HG03097 (cell line): ENCODE measurements around the gene VIPR2.

Experiments
- ATAC-seq: cut with Tn5 transposase; IDR thresholded peaks from one replicate; pipeline ENCODE4 v1.9.1; 2021; ENCODE audit not compliant: unreplicated experiment, low FRiP score

VIPR2 gene

DNA sequence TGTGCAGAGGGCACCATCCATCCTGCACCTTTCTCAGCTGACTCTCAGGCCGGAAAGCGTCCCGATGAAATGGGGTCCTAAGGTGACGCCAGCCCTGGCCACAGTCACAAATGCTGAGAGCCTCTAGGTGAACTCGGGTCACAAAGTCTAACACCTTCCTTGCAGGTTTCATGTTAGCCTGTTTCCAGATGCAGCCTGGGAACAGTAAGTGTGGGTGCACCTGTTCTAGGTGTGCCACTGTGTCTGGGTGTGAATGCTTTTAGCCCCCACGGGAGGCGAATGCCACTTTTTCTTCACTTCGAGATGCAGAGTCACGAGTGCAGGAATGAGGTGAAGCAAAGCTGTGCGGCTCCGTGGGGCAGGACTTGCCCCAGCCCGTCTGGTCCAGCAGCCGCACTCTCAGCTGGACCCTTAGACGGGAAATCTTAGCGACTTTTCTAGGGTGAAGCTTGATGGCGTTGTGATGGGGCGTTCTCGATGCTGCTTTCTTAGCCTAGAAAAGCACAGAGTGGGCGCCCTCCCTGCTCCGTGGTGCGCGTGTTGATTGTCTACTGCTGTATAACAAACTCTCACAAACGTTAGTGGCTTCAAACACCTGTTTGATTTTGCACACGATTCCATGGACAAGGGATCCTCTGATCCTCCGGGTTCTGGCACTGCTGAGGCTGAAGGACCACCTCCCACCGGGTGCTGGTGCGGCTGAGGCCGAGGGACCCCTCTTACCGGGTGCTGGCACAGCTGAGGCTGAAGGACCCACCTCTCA lies 13.6 kb upstream of the VIPR2 start:
- ATAC-seq: no peak

DNA sequence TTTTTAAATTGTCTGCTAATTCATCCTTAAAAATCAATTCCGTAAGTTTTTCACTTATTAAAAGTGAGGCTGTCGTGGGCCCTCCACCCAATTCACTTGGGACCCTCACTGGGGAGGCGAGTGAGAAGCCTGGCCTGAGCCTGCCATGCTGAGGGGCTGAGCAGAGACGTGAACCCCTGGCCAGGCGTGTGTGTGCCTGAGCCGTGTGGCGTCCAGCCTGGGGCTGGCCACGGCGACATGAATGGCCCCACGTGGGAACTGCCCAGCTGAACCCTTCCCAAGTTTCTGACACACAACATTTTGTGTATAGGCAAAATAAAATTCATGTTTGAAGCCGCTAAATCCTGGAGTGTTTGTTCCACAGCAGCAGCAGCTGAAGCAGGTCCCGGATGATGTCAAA lies 13.0 kb upstream of the VIPR2 start:
- no peak for ATAC-seq

DNA sequence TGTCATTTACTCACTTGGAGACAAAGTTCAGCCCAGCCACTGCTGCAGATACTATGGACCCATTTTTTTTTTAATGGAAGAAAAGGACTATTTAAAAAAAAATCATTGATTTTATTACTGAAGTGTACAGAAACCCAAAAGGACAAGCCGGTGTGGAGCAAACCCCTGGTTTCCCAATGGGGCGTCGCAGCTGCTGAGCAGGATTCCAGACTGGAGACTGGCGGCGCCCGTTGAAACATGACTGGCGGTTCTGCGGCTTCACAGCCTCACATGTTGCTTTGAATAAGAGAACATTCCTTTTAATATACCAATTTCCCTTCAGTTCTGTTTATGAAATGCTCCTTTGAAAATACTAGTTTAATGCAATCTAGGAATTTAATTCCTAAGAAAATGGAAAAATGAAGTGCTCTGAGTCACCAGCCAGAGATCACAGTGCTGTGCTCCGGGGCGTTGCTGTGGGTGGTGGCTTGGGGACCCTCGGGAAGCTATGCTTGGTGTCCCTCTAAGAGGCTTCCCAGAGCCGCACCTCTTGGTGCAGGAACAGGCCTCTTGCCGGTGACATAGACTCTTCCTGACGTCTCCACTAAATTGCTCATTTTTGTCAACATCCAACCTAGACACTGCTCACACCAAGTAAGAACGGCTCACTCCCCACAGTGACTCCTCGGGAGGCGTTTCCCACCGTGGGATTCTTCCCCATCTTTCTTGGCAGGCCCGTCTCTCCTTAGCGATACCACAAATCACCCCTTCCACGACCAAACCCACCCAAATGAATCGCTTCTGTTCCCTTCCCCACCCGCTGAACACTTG lies 12.0 kb upstream of the VIPR2 start:
- no peak for ATAC-seq

DNA sequence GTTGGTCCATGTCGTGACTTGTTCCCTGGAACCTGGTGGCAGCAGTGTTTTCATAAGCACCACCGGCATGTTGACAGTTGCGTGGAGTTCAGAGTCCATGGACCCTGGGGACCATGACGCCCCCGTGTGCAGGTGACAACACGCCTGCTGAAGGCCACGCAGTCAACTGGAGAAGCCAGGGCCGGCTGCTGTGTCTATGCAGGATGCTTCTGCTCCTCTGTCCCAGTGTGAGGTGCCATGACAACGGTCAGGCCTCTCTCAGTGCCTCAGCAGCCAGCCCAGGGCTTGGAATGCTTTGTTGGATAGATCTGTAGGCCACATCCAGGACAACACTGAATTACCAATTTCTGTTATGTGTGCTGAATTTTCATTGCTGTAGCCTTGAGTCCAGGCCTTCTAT lies 10.7 kb upstream of the VIPR2 start:
- no peak for ATAC-seq

DNA sequence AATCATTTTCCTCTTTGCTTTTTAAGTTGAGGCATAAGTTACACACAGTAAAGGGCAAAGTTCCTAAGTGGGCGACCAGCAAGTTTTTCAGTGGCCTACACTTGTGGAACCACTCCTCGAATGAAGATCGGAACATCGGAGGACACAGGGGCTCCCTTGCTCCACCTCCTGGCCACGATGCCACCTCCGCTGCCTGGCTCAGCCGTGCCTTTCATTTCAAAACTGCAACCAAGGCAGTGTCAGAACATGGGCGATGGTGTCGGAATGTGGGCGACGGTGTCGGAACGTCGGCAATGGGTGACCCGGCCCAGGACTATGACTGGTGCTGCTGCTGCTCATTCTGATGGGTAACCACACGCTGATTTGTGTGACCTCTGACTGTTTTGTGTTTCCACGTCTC lies 9.6 kb upstream of the VIPR2 start:
- no peak for ATAC-seq

DNA sequence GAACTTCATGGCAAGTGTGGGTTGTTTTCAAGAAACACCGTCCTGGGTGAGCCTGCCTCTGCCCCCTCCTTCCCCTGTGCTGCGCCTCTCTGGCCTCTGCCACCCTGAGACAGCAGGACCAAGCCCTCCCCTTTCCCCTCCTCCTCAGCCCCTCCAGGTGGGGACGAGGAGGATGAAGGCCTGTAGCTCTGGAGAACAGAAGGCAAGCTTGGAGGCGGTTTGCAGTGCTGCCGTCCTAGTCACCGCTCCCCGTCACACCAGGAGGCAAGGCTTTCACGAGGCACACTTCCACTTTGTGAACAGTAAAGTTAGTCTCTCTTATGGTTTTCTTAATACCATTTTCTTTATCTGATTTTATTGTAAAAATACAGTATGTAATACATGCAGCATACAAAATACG lies 8.8 kb upstream of the VIPR2 start:
- no peak for ATAC-seq

DNA sequence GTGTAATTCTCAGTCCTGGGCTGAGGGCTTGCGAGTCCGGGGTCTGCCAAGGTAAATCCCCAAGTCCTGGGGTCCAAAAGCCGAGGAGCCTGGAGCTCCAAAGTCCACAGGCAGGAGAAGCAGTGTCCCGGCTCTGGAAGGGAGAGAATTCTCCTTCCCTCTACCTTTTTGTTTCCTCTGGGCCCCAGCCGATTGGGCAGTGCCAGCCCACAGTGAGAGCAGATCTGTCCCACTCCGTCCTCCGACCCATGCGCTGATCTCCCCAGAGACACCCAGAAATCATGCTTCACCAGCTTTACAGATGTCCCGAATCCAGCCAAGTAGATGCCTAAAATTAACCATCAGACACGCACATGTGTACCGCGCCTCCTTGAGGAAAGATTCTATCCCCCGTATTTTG lies 8.1 kb upstream of the VIPR2 start:
- ATAC-seq: no peak

DNA sequence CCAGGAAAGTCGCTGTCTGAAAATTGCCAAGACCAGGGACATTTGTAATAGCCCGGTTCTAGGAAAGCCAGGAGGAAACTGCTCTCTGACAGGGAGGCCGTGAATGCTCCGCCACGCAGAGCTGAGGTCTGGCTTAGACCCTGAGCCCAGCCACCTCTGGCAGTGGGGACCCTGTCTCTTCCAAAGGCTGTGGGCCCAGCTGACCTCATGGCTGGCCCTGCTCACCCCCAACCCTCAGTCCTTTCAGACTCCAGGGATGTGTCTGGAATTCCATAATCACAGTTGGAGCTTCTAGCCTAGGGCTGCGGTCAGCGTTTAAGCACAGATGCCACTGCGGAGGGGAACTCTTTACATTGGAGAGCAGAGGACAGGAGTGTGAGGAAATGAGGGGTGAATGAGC lies 6.6 kb upstream of the VIPR2 start:
- ATAC-seq: no peak

DNA sequence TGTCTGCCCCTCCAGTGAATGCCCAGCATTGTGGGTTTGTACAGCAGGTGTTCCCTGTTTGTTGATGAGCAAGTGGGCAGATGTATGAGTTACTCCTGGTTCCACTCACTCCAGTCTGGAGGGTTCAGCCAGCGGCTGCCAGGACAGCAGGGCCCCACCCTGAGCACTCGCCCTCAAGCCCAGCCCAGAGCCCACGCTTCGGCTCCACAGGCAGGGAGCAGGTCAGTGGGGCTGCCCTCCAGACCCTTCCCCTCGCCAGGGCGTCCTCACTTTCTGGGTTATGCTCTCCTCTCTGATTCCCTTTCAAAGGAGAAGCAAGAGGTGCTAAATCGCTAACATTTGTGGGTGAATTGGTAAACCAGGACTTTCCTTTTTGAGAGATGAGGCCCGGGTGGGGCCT lies 4.8 kb upstream of the VIPR2 start:
- no peak for ATAC-seq

DNA sequence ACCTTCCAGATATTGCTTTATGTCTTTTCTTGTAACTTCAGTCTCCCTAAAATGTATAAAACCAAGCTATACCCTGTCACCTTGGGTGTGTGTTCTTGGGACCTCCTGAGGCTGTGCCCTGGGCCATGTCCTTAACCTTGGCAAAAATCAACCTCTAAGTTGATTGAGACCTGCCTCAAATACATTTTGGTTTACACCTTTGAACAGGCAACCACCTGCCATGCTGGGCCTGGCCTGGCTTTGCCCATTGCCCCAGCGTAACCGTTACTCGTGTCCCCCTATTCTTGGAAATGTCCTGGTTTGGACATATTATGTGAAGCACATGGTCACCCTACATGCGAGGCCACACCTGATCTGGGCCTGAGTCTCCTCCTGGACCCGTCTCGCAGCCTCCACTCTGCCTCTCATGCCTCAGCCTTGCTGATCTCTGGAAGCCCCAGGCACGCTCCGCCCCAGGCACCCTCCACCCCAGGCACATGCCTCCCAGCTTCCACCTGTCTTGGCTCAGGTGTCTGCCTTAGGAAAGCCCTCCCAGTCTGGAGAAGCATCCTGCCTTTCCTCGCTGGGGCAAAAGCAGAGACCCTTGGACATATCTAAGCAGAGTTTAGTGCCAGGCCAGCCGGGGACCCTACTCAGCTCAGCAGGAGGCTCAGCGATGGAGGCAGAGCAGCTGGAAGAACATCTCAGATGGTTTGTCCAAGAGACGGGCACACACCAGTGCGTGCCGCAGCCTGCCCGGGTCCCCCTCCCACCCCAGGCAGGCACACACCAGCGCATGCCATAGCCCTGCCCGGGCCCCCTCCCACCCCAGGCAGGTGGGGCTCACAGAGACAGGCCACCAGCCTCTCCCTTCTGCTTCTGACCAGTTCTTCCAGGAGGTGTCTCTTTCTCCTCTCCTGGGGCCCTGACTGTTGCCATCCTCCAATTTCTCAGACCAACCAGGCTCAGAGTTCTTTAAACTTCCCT lies 4.0 kb upstream of the VIPR2 start:
- no peak for ATAC-seq

DNA sequence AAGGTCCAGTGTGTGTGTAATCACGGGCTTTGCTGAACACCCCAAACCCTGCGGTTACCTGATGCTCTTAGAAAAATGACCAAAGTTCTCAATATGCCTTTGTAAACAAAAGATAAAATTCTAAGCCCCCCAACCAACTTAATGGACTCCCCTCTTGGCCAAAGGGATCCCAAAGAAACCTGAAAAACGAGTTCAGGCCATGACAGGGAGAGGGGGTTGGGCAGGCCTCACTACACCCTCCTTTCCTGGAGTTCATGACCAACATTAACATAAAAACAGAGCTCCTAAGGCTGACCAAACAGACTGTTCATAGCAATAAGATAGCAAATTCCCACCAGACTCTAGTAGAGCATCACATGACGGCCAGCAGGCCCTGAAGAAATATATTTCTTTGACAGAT lies 3.0 kb upstream of the VIPR2 start:
- no peak for ATAC-seq

DNA sequence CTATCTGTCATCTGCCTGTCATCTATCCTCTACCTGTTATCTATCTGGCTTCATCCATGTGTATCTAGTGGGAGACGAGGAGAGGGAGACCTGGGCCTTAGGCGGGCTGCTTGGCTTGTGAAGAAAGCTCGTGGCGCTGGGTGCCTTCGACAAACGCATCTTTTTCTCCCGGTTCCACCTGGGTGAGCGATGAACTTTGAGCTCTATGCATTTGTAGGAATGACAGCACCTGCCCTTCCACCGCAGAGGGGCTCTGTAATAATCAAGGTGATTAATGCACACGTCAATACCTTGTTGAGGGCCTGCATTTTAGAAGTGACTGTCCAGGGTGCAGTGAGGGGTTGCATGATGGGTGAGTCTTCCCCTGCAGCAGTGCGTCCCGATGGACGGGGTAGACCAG lies 2.6 kb upstream of the VIPR2 start:
- no peak for ATAC-seq

DNA sequence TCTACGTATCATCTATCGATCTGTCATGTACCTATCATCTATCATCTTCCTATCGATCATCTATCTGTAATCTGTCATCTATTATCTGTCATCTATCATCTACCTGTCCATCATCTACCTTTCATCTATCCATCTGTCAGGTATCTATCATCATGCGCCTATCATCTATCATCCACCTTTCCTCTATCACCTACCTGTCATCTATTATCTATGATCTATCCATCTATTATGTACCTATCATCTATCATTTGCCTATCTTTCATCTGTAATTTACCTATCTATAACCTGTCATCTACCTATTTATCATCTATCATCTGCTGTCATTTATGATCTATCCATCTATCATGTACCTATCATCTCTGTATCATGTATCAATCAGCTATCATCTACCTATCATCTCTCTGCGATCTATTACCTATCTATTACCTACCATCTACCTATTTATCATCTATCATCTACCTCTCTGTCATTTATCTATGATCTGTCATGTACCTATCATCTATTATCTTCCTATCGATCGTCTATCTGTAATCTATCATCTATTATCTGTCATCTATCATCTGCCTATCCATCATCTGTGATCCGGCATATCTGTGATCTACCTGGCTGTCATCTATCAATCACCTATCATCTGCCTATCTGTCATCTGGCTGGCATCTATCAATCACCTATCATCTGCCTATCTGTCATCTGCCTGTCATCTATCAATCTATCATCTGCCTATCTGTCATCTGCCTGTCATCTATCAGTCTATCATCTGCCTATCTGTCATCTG lies 1.6 kb upstream of the VIPR2 start:
- no peak for ATAC-seq

DNA sequence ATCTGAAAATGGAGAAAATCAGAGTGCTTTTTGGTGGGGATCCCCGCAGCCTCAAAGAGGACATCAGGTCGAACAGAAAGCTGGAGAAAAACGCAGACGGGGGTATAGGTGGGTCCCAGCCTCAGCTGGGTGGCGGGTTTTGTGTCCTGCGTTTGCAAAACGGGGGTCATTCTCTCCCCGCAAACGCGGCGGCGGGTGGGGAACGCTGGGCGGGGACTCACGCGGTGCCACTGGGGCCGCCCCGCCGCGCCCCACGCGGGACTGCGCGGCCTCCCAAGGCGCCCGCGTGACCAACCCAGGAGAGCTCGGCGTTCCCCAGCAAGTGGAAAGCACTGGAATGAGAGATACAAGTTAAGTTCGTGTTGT lies 806 bp upstream of the VIPR2 start:
- ATAC-seq: no peak

DNA sequence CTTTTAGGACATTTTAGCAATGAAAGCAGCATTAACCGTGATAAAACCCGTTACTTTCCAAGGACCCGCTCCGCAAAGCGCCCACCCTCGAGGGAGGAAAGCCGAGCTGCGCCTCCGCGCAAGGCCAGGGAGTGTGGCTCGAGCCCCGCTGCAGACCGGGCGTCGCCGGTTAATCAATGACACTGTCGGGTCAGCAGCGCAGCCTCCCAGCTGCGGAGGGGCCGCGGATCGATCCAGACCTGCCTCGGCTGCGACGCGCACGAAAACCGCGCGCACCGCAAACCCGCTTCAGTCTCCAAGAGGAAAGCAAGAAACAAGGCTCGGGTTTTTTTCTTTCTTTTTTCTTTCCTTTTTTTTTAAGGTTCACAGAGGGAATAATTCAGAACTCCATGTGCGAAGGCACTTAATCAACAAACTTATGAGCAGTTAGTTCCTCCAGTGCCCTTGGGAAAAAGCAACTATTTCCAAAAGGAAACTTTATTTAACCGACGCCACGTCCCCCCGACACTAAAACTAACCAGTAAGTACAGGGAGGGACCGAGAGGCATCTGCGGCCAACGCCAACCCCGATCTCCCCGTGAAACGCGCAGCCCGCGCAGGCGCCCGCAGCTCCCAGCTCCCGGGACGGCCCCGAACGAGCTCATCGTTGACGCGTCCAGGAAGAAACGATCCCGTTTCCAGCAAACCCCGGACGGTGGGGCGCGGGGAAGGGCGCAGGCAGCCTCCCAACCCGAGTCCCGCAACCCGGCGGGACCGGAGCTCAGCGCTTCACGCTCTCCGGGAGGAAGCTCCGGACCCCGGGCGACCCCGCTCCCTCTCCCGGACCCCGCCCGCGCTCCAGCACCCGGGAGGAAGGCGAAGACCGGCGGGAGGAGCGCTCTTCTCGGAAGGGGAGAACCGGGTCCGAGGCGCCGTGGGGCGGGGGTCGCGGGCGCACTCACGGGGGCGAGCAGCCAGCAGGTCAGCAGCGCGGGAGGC lies 598 bp downstream of the VIPR2 start:
- ATAC-seq: no peak

DNA sequence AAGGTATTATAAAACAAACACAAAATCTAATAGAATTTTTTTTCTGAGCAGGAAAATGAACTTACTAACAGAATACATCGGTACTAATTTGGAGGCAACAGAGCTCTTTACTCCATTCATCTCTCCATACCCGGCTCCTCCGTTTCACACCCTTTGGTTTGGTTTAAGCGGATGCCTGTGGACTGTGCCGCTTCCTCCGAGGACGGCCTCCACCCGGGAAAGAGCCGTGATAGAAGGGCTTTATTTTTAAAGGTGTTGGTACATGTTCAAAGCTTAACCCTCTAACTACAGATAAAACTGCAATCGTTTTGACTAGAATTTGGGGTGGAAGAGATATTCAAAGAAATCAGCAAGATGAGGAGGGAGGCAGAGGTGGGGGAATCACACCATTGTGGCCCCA lies 1.9 kb downstream of the VIPR2 start:
- no peak for ATAC-seq

DNA sequence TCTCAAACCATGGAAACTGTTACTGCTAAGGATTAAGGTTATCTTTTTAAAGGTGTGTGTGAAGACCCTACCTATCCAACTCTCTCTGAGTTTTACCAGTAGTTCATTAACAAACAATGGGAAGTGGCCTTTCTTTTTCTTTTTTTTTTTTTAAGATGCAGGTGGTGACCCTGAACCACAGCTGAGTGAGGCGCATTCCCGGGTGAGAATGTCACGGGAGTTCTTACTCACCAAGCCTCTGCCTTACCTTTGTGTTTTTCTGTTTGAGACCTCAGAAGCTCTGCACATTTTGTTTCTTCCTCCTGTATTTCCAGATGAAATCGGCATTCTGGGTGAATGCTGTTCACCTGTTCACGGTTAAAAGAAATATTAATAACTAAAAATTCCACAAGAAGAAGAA lies 2.5 kb downstream of the VIPR2 start:
- ATAC-seq: no peak

DNA sequence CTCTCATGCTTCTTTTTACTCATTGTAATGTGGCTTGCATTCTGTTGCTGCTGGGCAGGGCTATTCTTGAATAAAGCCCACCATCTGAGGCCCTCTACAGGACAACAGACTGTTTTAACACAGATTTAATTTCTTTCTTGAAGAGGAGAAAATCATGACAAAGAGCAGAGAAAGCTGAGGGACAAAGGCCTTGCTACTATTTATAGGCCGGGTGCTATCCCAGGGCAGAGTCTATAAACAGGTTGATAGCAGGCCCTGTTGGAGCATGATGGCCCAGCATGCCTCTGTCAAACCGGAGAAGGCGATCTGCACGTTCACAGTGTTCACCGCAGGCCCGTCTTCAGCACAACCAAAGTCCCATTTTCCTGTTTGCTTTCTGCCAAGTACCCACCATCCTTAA lies 3.0 kb downstream of the VIPR2 start:
- ATAC-seq: no peak

DNA sequence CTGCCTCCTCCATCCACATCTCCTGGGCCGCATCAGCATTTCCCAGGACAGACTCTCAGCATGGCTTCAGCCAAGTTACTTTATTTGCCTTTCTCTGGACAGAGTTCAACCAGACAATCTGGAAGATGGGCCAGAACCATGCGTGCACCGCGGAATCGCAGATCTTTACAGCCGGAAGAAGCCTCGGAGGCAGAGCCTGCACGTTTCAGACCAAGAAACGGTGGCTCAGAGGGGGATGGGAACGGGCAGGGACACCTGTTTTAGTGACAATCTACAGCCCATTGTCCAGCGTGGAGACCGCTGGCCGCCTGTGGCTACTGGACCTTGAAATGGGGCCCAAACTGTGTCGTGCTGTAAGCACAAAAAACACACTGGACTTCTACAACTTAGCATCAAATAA lies 3.5 kb downstream of the VIPR2 start:
- no peak for ATAC-seq
